MM.1S (cell line): Measurements from ENCODE around the gene TMC6.

Source experiments
- DNase-seq: peaks from one replicate; pipeline ENCODE4 v3.0.0-alpha.2; 2015
- H2AFZ ChIP-seq: fragments of 300-600 bp; sonication (generic); 2 replicates; pipeline ENCODE4 v1.6.0; 2016; ENCODE audit warnings: antibody characterized with exemption, low read length
- H3F3A ChIP-seq: fragments of 300-600 bp; sonication (generic); 2 replicates; pipeline ENCODE4 v1.6.1; 2016; ENCODE audit warnings: mild to moderate bottlenecking, antibody characterized with exemption, low read length, moderate library complexity, mixed read lengths; ENCODE audit not compliant: insufficient read depth
- H3K27ac ChIP-seq: fragments of 300-600 bp; sonication (generic); 2 replicates; pipeline ENCODE4 v1.5.1; 2016; ENCODE audit warnings: mild to moderate bottlenecking, low read length
- H3K27me3 ChIP-seq: fragments of 300-600 bp; sonication (generic); replicated peaks from 2 replicates; pipeline ENCODE4 v1.6.0; 2016; ENCODE audit warnings: low read length; ENCODE audit not compliant: insufficient read depth
- H3K36me3 ChIP-seq: fragments of 300-600 bp; sonication (generic); replicated peaks from 2 replicates; pipeline ENCODE4 v1.6.1; 2016; ENCODE audit warnings: mild to moderate bottlenecking, low read length, mixed read lengths; ENCODE audit not compliant: insufficient read depth
- H3K4me1 ChIP-seq: fragments of 300-600 bp; sonication (generic); 2 replicates; pipeline ENCODE4 v1.6.1; 2016; ENCODE audit warnings: low read length, mixed read lengths
- H3K4me2 ChIP-seq: fragments of 300-600 bp; sonication (generic); 2 replicates; pipeline ENCODE4 v1.6.0; 2016; ENCODE audit warnings: low read depth, low read length
- H3K4me3 ChIP-seq: fragments of 300-600 bp; sonication (generic); 2 replicates; pipeline ENCODE4 v1.5.1; 2016; ENCODE audit warnings: low read length, mixed read lengths
- H3K79me2 ChIP-seq: fragments of 300-600 bp; sonication (generic); 2 replicates; pipeline ENCODE4 v1.6.1; 2016; ENCODE audit warnings: mixed run types, low read length, mixed read lengths
- H3K9ac ChIP-seq: fragments of 300-600 bp; sonication (generic); 2 replicates; pipeline ENCODE4 v1.6.1; 2016; ENCODE audit warnings: low read length, mixed read lengths
- H3K9me2 ChIP-seq: fragments of 300-600 bp; sonication (generic); replicated peaks from 2 replicates; pipeline ENCODE4 v1.6.1; 2016; ENCODE audit warnings: mild to moderate bottlenecking, low read length, mixed read lengths; ENCODE audit not compliant: insufficient read depth
- H3K9me3 ChIP-seq: fragments of 300-600 bp; sonication (generic); replicated peaks from 2 replicates; pipeline ENCODE4 v1.6.1; 2016; ENCODE audit warnings: mild to moderate bottlenecking, low read length, mixed read lengths; ENCODE audit not compliant: insufficient read depth
- H4K20me1 ChIP-seq: fragments of 300-600 bp; sonication (generic); 2 replicates; pipeline ENCODE4 v1.6.1; 2016; ENCODE audit warnings: mild to moderate bottlenecking, low read length, moderate library complexity, mixed read lengths; ENCODE audit not compliant: insufficient read depth
- CTCF ChIP-seq: fragments of 300-600 bp; sonication (generic); IDR thresholded peaks from 2 replicates; pipeline ENCODE4 v1.5.1; 2016; ENCODE audit warnings: antibody characterized with exemption, low read length, mixed read lengths
- EZH2 ChIP-seq: fragments of 300-600 bp; sonication (generic); optimal IDR thresholded peaks from 2 replicates; pipeline ENCODE3; 2017; ENCODE audit warnings: low read depth, mild to moderate bottlenecking, antibody characterized with exemption, low read length, mixed read lengths
- EZH2phosphoT487 ChIP-seq: fragments of 300-600 bp; sonication (generic); IDR thresholded peaks from 2 replicates; pipeline ENCODE4 v1.6.1; 2018; ENCODE audit warnings: antibody characterized with exemption, low read length

Gene TMC6

GRCh38 chr17:78174870-78175642, 46.5 kb upstream of the TMC6 start:
- Histone ChIP-seq H2AFZ (no peak overlapping the region), H3F3A (peaks cover 69% of the 10 kb centered on the region), H3K9ac (no peak overlapping the region), H3K4me1 (peaks cover 65% of the 10 kb centered on the region), H3K36me3 (peaks cover 4% of the 10 kb centered on the region; the same call in 1 of the 2 replicates), H3K27me3 (no peaks in the 10 kb centered on the region), H3K4me2 (peak overlapping the region; percentile 36; the same call in 1 of the 2 replicates), H3K4me3 (no peak overlapping the region), H3K9me2 (no peaks in the 10 kb centered on the region), H4K20me1 (no peaks in the 10 kb centered on the region), H3K27ac (peak overlapping the region; percentile 99), H3K79me2 (peaks cover 37% of the 10 kb centered on the region), H3K9me3 (no peaks in the 10 kb centered on the region)
- no peak for DNase-seq
- TF ChIP-seq EZH2 (no peak), EZH2phosphoT487 (no peak), CTCF (no peak)

- Histone ChIP-seq H3K27me3 (no peaks in the 10 kb centered on the region), H3K27ac (peak overlapping the region; percentile 99), H2AFZ (no peak overlapping the region), H4K20me1 (no peaks in the 10 kb centered on the region), H3K36me3 (peaks cover 4% of the 10 kb centered on the region; the same call in 1 of the 2 replicates), H3K4me3 (no peak overlapping the region), H3K79me2 (peaks cover 39% of the 10 kb centered on the region), H3K4me2 (peak overlapping the region; percentile 36), H3K9me3 (no peaks in the 10 kb centered on the region), H3F3A (peaks cover 72% of the 10 kb centered on the region), H3K4me1 (peaks cover 68% of the 10 kb centered on the region), H3K9me2 (no peaks in the 10 kb centered on the region), H3K9ac (peak overlapping the region; percentile 23)
- peak; percentile 55 for DNase-seq
- TF ChIP-seq EZH2phosphoT487 (no peak), EZH2 (no peak), CTCF (peak; percentile 50)
These were observed 45.9 kb upstream of the TMC6 start for GRCh38 chr17:78174346-78174869.

GRCh38 chr17:78173097-78173715, 44.7 kb upstream of the TMC6 start:
- H3K4me2 ChIP-seq: peak overlapping the region; percentile 98
- H3K9ac ChIP-seq: peak overlapping the region; percentile 75
- peak; percentile 94 for DNase-seq
- H3K27ac ChIP-seq: peak overlapping the region; percentile 99
- H2AFZ ChIP-seq: no peak overlapping the region
- peak overlapping the region; percentile 23; the same call in 1 of the 2 replicates for H3K4me3 ChIP-seq
- H3K9me3 ChIP-seq: no peaks in the 10 kb centered on the region
- H3K4me1 ChIP-seq: peaks cover 69% of the 10 kb centered on the region
- no peaks in the 10 kb centered on the region for H4K20me1 ChIP-seq
- peaks cover 40% of the 10 kb centered on the region for H3K79me2 ChIP-seq
- H3K36me3 ChIP-seq: no peaks in the 10 kb centered on the region
- no peak for TF ChIP-seq EZH2phosphoT487
- H3K27me3 ChIP-seq: no peaks in the 10 kb centered on the region
- no peaks in the 10 kb centered on the region for H3K9me2 ChIP-seq
- H3F3A ChIP-seq: peaks cover 69% of the 10 kb centered on the region
